GM18861 (cell line): ENCODE measurements around the gene CD248.
"Not testable (repeated sequence)": the region's sequence is repeated elsewhere in the genome, so short reads cannot be mapped to it uniquely, and the experiment has no call there.

Experiments used
- ATAC-seq: cut with Tn5 transposase; IDR thresholded peaks from one replicate; pipeline ENCODE4 v1.9.1; 2021; ENCODE audit not compliant: unreplicated experiment

Gene CD248

DNA sequence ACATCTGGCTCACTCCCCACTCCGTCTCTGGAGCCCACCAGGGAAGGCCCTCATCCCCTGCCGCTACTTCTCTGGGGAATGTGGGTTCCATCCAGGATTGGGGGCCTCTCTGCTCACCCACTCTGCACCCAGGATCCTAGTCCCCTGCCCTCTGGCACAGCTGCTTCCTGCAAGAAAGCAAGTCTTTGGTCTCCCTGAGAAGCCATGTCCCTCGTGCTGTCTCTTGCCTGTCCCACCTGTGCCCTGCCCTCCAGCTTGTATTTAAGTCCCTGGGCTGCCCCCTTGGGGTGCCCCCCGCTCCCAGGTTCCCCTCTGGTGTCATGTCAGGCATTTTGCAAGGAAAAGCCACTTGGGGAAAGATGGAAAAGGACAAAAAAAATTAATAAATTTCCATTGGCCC is 39.8 kb downstream of the CD248 start:
- not testable (repeated sequence) for ATAC-seq

DNA sequence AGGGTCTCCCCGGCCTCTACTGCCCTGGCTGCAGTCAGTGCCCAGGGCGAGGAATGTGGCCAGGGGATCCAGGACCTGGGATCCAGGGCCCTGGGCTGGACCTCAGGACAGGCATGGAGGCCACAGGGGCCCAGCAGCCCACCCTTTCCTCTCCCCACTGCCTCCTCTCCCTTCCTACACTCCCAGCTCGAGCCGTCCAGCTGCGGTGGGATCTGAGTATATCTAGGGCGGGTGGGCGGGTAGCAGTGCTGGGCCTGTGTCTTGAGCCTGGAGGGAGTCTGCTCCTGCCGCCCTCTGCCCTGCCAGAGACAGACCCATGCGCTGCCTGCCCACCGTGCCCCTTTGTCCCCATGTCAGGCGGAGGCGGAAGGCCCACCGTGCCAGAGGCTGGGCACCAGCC is 40.2 kb downstream of the CD248 start:
- not testable (repeated sequence) for ATAC-seq

DNA sequence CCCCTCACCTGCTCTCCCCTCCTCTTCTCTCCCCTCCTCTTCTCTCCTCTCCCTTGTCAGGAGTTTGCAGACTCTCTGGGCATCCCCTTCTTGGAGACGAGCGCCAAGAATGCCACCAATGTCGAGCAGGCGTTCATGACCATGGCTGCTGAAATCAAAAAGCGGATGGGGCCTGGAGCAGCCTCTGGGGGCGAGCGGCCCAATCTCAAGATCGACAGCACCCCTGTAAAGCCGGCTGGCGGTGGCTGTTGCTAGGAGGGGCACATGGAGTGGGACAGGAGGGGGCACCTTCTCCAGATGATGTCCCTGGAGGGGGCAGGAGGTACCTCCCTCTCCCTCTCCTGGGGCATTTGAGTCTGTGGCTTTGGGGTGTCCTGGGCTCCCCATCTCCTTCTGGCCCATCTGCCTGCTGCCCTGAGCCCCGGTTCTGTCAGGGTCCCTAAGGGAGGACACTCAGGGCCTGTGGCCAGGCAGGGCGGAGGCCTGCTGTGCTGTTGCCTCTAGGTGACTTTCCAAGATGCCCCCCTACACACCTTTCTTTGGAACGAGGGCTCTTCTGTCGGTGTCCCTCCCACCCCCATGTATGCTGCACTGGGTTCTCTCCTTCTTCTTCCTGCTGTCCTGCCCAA is 40.7 kb downstream of the CD248 start:
- no peak for ATAC-seq

DNA sequence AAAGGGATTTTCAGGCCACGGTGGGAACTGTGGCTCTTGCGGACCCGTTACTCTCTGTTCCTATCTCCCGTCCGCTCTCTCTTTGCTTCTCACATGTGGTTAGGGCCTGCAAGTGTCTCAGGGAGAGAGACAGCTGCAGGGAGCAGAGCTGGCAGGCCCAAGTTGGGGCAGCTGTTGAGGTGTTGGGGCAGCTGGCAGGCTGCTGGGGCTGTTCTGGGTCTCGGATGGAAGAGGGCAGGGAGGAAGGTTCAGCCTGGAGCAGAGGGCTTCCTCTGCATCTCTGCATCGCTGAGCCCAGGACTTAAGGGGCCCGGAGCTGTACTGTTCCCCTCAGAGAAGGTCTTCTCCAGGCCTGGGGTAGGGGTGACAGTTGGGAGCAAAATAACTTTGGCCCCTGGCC is 41.4 kb downstream of the CD248 start:
- no peak for ATAC-seq

DNA sequence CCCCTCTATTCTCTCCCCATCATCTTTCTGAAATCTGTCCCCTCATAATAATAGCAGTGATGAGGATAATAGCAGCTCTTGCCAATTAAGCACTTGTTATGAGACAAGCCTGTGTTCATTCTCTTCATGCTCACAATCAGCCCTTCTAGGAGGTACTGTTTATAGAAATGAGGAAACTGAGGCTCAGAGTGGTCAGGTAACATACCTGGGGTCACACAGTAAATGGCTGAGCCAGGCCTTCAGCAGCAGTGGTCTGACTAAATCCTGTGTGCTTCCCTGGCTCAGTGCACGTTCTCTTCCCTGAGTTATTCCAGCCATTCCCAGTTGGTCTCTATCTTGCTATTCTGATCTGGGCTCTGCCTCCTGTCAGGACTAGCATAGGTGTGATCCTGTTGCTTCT is 42.6 kb downstream of the CD248 start:
- ATAC-seq: no peak

DNA sequence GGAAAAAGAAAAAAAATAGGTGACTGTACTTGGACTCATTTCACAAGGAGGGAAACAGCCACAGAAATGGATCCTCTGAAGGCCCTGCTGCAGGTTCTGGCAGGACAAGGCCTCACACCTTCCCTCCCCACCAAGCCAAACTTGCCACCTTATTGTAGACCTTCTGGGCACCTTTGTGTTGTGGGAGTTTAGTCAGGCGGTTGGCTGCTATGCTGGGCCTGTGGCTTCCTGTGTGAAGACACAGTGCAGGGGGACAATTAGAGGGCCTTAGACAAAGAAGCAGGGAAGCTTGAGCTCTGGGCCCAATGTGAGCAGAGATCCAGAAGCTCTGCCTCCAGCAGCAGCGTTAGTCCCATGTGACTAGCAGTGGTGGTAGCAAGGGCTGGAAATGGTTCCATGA is 44.2 kb downstream of the CD248 start:
- ATAC-seq: no peak

DNA sequence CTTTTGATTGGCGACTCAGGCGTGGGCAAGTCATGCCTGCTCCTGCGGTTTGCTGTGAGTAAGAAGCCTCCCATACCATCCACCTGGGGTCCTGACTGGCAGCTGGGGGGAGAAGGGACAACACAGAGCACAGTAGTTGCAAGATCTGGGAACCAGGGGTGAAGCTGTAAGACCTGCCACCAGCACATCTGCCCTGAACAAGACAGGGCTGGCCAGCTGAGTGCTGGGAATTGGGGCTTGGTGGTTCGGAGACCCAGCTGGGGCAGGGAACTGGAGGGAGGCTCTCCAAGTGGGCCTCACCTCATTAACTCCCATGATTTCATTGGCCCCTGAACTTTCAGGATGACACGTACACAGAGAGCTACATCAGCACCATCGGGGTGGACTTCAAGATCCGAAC is 45.0 kb downstream of the CD248 start:
- no peak for ATAC-seq

DNA sequence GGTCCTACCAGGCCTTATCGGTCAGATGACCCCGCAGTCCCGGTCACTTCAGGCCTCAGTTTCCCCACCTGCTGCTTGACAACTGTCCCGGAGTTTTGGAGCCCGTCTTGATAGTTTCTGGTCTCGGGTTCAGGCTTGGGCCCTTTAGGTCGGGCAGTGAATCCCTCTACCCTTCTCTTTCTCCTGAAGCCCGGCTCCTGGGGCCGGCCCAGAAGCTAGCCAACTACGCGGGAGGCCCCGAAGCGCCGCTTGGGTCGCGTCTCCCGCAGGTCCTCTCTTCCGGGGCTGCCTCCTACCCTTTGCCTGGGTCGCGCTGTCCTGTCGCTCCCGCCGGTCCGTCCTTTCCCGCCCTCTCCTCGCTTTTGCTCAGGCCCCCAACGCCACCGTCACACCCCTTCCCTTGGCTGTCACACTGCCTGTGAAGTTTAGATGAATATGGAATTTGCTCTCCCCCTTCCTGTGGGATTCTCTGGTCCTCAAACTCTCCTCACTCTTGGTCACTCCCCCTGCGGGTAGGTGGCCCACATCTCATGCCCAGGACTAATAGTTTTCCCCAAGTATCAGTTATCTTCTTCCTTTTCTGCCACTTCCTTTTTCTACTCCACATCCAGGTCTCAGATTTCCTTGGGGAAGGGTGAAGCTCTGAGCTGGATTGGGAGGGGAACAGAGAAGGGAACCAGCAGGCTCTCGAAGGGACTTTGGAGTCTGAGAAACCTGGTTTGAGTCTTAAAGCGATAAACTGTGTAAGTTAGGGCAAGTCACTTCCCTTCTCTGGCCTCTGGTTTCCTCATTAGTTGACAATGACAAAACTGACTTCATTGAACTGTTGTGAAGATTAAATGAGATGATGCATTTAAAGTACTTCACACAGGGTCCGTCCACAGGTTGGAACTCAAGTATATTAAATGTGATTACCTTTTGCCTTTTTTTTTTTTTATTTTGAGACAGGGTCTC is 47.6 kb downstream of the CD248 start:
- ATAC-seq: no peak

DNA sequence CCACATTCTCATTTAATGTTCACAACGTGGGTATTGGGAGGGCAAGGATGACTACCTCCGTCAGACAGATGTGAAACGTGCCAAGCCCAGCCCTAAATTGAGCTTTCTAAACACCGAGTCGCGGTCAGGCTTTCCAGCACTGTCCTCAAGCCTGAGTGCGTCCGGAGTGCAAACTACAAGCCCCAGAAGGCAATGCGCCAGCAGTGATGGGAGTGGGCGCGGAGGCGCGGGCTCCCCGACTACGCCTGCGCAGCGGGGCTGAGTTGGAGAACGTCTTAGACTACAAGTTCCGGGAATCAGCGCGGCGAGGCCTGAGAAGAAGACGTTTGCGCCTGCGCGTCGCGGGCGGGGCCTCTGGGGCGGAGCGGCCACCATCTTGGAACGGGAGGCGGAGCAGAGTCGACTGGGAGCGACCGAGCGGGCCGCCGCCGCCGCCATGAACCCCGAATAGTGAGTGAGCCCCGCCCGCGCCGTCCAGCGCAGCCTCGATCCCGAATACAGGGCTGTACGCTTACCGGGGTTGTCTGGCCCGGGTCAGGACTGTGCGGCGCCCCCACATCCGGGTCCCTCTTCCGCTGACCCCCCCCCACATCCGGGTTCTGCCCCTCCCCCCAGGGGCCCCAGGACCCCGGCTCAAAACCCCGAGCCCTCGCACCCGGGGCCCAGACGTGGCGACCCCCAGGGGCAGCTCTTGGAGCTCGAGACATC is 48.4 kb downstream of the CD248 start, which contains the start of gene RAB1B:
Gene RAB1B, plus strand, starts transcription at position 396 of the 708 bp plus-strand sequence. Its CDS starts 41 bp downstream, at position 437.
- ATAC-seq: peak; percentile 85

DNA sequence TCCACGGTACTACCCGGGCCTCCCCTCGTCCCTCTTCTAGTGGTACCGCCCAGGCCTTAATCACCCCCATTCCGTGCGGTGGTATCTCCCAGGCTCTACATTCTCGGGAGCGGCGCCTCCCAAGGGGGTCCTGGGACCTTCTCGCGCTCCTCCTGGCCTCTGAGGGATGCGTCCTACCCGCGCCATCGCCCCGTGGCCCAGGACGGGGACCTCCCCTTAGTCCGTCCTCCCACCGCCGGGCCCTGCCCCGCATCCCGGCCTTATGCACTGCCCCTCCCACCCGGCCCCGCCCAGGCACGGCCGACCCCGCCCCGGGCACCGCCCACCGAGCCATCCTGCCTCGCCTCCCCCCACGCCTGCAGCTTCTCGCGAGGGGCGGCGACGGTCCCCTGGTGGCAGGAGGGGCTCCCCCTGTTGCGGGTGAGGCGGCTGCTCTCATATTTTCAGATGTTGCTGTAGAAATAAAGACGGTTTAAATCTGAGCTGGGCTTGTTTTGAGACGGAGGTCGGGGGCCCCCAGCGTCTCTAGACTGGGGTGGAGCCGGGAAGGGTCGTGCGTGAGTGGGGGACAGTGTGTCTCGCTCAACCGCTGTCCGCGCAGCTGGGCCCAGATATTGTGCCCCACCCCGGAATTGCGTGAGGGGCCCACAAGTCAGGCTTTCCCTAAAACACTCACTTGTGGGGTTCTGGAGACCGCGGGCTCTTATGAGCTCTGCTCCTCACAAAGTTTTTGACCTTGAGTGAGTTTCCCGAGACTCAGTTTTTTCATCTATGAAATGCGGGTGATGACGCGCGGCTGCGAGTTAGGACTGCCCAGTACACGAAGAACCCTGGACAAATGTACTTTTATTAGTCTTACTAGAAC is 49.2 kb downstream of the CD248 start:
- ATAC-seq: peak; percentile 25

DNA sequence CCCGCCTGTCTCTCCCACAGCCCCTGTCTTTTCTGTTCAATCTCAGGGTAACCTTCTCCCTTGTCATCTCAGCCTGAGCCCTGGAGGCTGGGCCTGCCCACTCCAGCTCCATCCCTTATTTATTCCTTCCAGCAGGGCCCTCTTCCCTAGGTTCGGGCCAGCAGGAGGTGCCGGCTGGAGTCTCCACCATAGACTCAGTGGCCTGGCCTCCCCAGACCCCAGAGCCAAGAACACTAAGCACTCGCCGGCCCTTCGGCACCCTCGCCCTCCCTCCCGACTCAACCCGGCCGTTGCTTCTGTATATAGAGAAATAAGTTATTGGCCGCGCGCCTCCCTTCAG is 49.8 kb downstream of the CD248 start:
- no peak for ATAC-seq

DNA sequence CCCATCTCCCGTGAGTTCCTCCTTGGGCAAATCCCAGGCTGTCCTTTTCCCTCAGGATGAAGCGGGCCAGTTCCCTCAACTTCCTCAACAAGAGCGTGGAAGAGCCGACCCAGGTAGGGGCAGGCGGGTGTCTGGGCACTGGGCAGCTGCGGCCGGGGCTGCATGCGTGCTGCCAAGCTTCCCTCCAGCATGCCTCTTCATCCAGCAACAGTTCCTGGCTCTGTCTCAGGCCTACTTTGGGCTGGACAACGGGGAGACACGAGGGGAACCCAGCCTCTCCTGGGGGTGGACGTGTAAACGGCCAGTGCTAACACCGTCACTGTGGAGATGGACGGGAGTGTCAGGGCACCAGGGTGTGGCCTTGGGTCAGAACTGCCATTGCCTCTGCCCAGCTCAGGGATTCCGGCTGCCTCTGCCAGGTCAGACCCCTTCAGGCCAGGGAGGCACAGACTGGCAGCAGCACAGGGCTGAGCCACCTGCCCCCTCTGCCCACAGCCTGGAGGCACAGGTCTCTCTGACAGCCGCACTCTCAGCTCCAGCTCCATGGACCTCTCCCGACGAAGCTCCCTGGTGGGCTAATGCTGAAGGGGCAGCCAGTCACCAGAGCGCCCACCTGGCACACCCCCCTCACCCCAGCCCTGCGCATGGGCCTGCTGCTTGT is 50.3 kb downstream of the CD248 start:
- no peak for ATAC-seq

DNA sequence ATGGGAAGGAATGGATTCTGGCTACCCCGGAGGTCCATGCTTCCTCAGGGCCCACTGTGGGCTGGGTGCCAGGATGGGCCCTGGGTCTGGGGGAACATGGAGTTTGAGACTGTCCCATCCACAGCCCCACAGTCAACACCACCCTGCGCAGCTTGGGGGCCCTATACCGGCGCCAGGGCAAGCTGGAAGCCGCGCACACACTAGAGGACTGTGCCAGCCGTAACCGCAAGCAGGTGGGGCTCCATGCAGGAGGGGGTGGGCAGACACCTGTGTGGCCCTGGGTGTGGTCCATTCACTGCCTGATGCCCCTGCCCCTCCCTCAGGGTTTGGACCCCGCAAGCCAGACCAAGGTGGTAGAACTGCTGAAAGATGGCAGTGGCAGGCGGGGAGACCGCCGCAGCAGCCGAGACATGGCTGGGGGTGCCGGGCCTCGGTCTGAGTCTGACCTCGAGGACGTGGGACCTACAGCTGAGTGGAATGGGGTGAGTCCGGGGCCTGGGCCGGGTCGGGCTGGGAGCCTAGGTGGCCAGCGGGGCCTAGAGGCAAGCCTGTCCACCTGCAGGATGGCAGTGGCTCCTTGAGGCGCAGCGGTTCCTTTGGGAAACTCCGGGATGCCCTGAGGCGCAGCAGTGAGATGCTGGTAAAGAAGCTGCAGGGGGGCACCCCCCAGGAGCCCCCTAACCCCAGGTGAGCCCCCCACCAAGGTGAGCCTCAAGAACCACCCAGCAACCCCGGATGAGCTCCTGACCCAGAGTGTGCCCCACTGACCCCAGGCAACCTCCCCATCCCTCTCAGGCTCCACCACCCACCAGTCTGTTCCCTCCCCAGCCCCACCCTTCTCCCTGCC is 51.1 kb downstream of the CD248 start:
- ATAC-seq: no peak

DNA sequence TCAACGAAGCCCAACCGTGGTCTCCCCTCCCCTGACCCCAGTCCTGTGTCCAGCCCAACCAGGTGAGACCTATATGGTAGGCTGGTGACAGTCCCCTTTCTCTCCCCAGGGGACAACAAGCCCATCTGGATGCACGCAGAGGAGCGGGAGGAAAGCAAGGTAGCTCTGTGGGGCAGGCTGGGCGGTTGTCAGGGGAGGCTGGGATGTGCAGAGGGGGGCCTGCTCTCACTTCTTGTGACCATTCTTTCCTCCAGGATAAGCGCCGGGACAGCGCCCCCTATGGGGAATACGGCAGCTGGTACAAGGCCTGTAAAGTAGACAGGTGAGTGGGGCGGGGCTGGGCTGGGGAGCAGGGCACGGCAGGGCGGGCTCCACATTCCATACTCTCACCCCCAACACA is 51.9 kb downstream of the CD248 start:
- ATAC-seq: no peak
